GM12878 (cell line): ENCODE results near the gene CDC123. TPM values are rescaled to one million over a fixed set of nuclear protein-coding genes. Genes with fewer than 3 reads are reported as not detected.

Experiments
- CHD2 ChIP-seq: IDR thresholded peaks from 2 replicates; pipeline ENCODE4 v1.6.1; 2011; ENCODE audit warnings: low read depth, low read length, improper control_type of control experiment, borderline replicate concordance
- DPF2 ChIP-seq: fragments of 450-650 bp; IDR thresholded peaks from 2 replicates; pipeline ENCODE4 v1.6.1; 2017; ENCODE audit warnings: mild to moderate bottlenecking
- EP300 ChIP-seq, 2 experiments: fragments of 150-350 bp in 1 of 2; IDR thresholded peaks; 2 replicates each; pipeline ENCODE4 v1.6.1; 2011 to 2012; ENCODE audit warnings: low read depth in 2 of 2, low read length in 2 of 2, borderline replicate concordance in 1 of 2, improper control_type of control experiment in 1 of 2, inconsistent platforms in 1 of 2; ENCODE audit not compliant: control insufficient read depth in 1 of 2
- GABPA ChIP-seq: IDR thresholded peaks from 2 replicates; pipeline ENCODE4 v1.6.1; 2014; ENCODE audit warnings: antibody characterized with exemption, low read depth, mild to moderate bottlenecking, inconsistent platforms
- JUND ChIP-seq: IDR thresholded peaks from 2 replicates; pipeline ENCODE4 v1.6.1; 2012; ENCODE audit warnings: low read depth, mild to moderate bottlenecking, low read length, improper control_type of control experiment, moderate library complexity
- MEF2A ChIP-seq: IDR thresholded peaks from 2 replicates; pipeline ENCODE4 v1.6.1; 2011; ENCODE audit warnings: low read depth, mild to moderate bottlenecking, low read length, moderate library complexity; ENCODE audit not compliant: insufficient read depth
- NFIC ChIP-seq: IDR thresholded peaks from 2 replicates; pipeline ENCODE4 v1.6.1; 2012; ENCODE audit warnings: low read depth, mild to moderate bottlenecking, inconsistent platforms, low read length, moderate library complexity
- NFYA ChIP-seq: IDR thresholded peaks from 2 replicates; pipeline ENCODE4 v1.6.1; 2011; ENCODE audit warnings: low read depth, mild to moderate bottlenecking, low read length, improper control_type of control experiment, borderline replicate concordance
- NFYB ChIP-seq: IDR thresholded peaks from 2 replicates; pipeline ENCODE4 v1.6.1; 2011; ENCODE audit warnings: low read depth, mild to moderate bottlenecking, low read length, improper control_type of control experiment, moderate library complexity; ENCODE audit not compliant: insufficient read depth
- POLR2AphosphoS5 ChIP-seq: IDR thresholded peaks from 2 replicates; pipeline ENCODE4 v1.6.1; 2011; ENCODE audit warnings: mild to moderate bottlenecking, low read length, inconsistent platforms
- STAT1 ChIP-seq: fragments of 450-650 bp; conservative IDR thresholded peaks from 2 replicates; pipeline ENCODE4 v1.6.1; 2014; ENCODE audit warnings: antibody characterized with exemption, mild to moderate bottlenecking
- WRNIP1 ChIP-seq: IDR thresholded peaks from 2 replicates; pipeline ENCODE4 v1.6.1; 2011; ENCODE audit warnings: low read depth, low read length, improper control_type of control experiment, borderline replicate concordance
- ZNF217 ChIP-seq: fragments of 450-650 bp; IDR thresholded peaks from 2 replicates; pipeline ENCODE4 v1.6.1; 2017; ENCODE audit warnings: antibody characterized with exemption, mild to moderate bottlenecking
- ZNF384 ChIP-seq: IDR thresholded peaks from 2 replicates; pipeline ENCODE4 v1.6.1; 2012; ENCODE audit warnings: low read depth, mild to moderate bottlenecking, low read length, improper control_type of control experiment, borderline replicate concordance
- ZZZ3 ChIP-seq: IDR thresholded peaks from 2 replicates; pipeline ENCODE4 v1.6.1; 2011; ENCODE audit warnings: low read depth; ENCODE audit not compliant: control insufficient read depth, insufficient read length
- polyA plus RNA-seq, 11 experiments: library from polyadenylated mRNA; depleted of rRNA in 4 of 11; unstranded in 6 of 11; stranded (reverse) in 5 of 11; fragments of >200 nt; fragmentation: Nextera tagmentation in 4 of 11; fragmentation: Illumina TruSeq in 1 of 11; extraction: Ambion mirVana in 4 of 11; extraction: Trizol in 1 of 11; gene quantifications; 1 replicate in 1 of 11; 2 replicates in 10 of 11; pipeline versions ENCODE4 v1.2.1 to v1.2.3, GENCODE V29; 2011 to 2016; ENCODE audit warnings: inconsistent platforms in 2 of 11, missing spikeins in 2 of 11, low read depth in 1 of 11
- total RNA-seq, 4 experiments: library from RNA; depleted of rRNA in 3 of 4; stranded (reverse); fragments of >200 nt in 3 of 4; fragmentation: Illumina TruSeq in 1 of 4; extraction: Trizol in 1 of 4; gene quantifications; 2 replicates each; pipeline versions ENCODE4 v1.2.1 to v1.2.3, GENCODE V29; 2013 to 2021
- TF ChIP-seq, protein P1 (sequence below): fragments of 450-650 bp; IDR thresholded peaks from 2 replicates; pipeline ENCODE4 v1.6.1; 2017; ENCODE audit warnings: antibody characterized with exemption, mild to moderate bottlenecking, moderate library complexity
- TF ChIP-seq, protein P2 (sequence below): fragments of 450-650 bp; formaldehyde crosslinking; IDR thresholded peaks from 2 replicates; pipeline ENCODE4 v1.4.0; 2022; ENCODE audit warnings: mild to moderate bottlenecking, moderate library complexity
- TF ChIP-seq, protein P3 (sequence below): IDR thresholded peaks from 2 replicates; pipeline ENCODE4 v1.6.1; 2011; ENCODE audit warnings: mild to moderate bottlenecking, low read depth, low read length, moderate library complexity; ENCODE audit not compliant: insufficient replicate concordance

Gene CDC123
- total and polyA plus RNA-seq, 10 of the 15 experiments (the other 5 are each of a cell fraction or from before 2014, with no cell fraction given): 128 to 360 (median 209) TPM

GRCh38 chr10:12195603-12196506 is at the start of gene CDC123, which contains the start of gene NUDT5 (continued):
- no peak for TF ChIP-seq NFYB
- no peak for TF ChIP-seq STAT1
- peak; percentile 97 for TF ChIP-seq CHD2
- no peak for TF ChIP-seq ZNF217
- TF ChIP-seq MEF2A: peak; percentile 84
- 0 out of 4 replicates have a peak, but pooled peaks of 1 of the 2 experiments have one; percentile 28 for TF ChIP-seq EP300 (IDR thresholded peaks at IDR 0.05; ENCODE audit: borderline replicate concordance in 1 of 2, control insufficient read depth in 1 of 2, low read depth in 2 of 2, low read length in 2 of 2)
- TF ChIP-seq, protein P1, sequence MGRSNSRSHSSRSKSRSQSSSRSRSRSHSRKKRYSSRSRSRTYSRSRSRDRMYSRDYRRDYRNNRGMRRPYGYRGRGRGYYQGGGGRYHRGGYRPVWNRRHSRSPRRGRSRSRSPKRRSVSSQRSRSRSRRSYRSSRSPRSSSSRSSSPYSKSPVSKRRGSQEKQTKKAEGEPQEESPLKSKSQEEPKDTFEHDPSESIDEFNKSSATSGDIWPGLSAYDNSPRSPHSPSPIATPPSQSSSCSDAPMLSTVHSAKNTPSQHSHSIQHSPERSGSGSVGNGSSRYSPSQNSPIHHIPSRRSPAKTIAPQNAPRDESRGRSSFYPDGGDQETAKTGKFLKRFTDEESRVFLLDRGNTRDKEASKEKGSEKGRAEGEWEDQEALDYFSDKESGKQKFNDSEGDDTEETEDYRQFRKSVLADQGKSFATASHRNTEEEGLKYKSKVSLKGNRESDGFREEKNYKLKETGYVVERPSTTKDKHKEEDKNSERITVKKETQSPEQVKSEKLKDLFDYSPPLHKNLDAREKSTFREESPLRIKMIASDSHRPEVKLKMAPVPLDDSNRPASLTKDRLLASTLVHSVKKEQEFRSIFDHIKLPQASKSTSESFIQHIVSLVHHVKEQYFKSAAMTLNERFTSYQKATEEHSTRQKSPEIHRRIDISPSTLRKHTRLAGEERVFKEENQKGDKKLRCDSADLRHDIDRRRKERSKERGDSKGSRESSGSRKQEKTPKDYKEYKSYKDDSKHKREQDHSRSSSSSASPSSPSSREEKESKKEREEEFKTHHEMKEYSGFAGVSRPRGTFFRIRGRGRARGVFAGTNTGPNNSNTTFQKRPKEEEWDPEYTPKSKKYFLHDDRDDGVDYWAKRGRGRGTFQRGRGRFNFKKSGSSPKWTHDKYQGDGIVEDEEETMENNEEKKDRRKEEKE: no peak
- peak; percentile 34; the same call in 1 of the 2 replicates for TF ChIP-seq DPF2
- TF ChIP-seq NFIC: no peak
- TF ChIP-seq, protein P2, sequence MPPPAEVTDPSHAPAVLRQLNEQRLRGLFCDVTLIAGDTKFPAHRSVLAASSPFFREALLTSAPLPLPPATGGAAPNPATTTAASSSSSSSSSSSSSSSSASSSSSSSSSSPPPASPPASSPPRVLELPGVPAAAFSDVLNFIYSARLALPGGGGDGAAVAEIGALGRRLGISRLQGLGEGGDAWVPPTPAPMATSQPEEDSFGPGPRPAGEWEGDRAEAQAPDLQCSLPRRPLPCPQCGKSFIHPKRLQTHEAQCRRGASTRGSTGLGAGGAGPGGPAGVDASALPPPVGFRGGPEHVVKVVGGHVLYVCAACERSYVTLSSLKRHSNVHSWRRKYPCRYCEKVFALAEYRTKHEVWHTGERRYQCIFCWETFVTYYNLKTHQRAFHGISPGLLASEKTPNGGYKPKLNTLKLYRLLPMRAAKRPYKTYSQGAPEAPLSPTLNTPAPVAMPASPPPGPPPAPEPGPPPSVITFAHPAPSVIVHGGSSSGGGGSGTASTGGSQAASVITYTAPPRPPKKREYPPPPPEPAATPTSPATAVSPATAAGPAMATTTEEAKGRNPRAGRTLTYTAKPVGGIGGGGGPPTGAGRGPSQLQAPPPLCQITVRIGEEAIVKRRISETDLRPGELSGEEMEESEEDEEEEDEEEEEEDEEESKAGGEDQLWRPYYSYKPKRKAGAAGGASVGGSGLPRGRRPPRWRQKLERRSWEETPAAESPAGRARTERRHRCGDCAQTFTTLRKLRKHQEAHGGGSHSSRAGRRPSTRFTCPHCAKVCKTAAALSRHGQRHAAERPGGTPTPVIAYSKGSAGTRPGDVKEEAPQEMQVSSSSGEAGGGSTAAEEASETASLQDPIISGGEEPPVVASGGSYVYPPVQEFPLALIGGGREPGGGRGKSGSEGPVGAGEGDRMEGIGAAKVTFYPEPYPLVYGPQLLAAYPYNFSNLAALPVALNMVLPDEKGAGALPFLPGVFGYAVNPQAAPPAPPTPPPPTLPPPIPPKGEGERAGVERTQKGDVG: no peak
- no peak for TF ChIP-seq JUND
- no peak for TF ChIP-seq NFYA
- peak; percentile 98 for TF ChIP-seq GABPA
- no peak for TF ChIP-seq ZNF384
- TF ChIP-seq POLR2AphosphoS5: peak; percentile 81
- TF ChIP-seq ZZZ3: no peak
- TF ChIP-seq WRNIP1: no peak; the same call in 1 of the 2 replicates
- TF ChIP-seq, protein P3, sequence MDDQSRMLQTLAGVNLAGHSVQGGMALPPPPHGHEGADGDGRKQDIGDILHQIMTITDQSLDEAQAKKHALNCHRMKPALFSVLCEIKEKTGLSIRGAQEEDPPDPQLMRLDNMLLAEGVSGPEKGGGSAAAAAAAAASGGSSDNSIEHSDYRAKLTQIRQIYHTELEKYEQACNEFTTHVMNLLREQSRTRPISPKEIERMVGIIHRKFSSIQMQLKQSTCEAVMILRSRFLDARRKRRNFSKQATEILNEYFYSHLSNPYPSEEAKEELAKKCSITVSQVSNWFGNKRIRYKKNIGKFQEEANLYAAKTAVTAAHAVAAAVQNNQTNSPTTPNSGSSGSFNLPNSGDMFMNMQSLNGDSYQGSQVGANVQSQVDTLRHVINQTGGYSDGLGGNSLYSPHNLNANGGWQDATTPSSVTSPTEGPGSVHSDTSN: no peak
